Fibroblast of lung (primary cell): ENCODE results near the gene RCOR3.
"Not testable (repeated sequence)": the region's sequence is repeated elsewhere in the genome, so short reads cannot be mapped to it uniquely, and the experiment has no call there.

Source experiments
- CTCF ChIP-seq, 2 donors: IDR thresholded peaks in 1 of 2; conservative IDR thresholded peaks in 1 of 2; 1 replicate in 1 of 2; 2 replicates in 1 of 2; pipeline ENCODE4 v1.5.1; 2011 to 2012; ENCODE audit warnings: low read length in 2 of 2, control low read depth in 1 of 2, inconsistent platforms in 1 of 2, low read depth in 1 of 2, mild to moderate bottlenecking in 1 of 2
- EZH2 ChIP-seq: IDR thresholded peaks from 2 replicates; pipeline ENCODE4 v1.5.1; 2012; ENCODE audit warnings: low read length, control low read depth, mild to moderate bottlenecking; ENCODE audit errors: missing control alignments

GRCh38 chr1:211243639-211244038, 15.5 kb upstream of the RCOR3 start:
- not testable (repeated sequence) for TF ChIP-seq CTCF (conservative IDR thresholded peaks at IDR 0.05 in 1 of 2, IDR thresholded peaks at IDR 0.05 in 1 of 2; ENCODE audit: low read depth in 1 of 2, low read length in 2 of 2); EZH2
